ENCODE measurements around the gene OGDHL.

OGDHL gene

DNA sequence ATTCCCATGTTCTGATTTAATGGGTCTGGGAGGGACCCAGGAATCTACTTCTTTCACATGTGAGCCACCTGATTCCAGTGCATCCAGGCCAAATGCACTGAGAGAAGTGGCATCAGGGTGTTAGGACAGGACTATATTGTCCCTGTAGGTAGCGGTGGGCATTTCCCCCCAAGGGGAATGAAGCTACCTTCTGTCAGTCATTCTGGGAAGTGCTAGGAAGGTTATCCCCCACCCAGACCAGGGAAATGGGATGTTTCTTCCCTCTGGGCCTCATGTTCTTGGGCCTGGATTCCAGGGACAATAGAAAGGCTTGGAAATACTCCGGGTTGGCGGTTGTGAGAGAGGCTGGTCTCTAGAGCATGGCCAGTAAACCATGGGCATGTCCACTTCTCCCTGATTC, 61.9 kb downstream of the OGDHL start:
- Histone ChIP-seq H3K27ac (no peak overlapping the region), H3K4me3 (ENCODE audit: low read depth, low read length) (no peak overlapping the region), H3K36me3 (replicated peaks) (no peaks in the 10 kb centered on the region), H3K27me3 (replicated peaks) (peaks cover 2% of the 10 kb centered on the region)
- in situ Hi-C loops (cut with HindIII; ENCODE audit: low pct_ligation_motif_present, low sequenced_read_pairs), result no loop called here
- TF ChIP-seq CTCF (IDR thresholded peaks at IDR 0.05; ENCODE audit: low read depth, low read length, missing control alignments), result no peak
- no peak for DNase-seq

DNA sequence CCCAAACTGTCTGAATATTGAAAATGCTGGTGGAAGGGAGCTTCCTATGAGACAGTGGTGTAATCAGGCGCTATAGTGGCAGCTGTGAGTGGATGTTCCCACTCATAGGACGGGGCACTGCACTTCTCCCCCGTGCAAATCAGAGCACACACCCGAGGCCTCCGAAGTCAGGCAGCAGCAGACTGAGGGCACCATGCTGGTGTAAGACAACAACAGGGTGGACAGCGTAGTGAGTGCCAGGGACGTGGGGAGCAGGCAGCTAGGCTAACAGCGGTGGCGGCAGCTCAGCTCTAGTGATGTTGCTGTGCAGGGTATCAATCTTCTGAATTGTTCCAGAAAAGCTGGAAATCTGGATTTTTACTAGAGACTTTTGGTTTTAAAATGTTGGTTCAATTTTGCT, 63.4 kb downstream of the OGDHL start:
- H3K27me3 ChIP-seq (replicated peaks), result peaks cover 2% of the 10 kb centered on the region
- no peak overlapping the region for H3K4me3 ChIP-seq (ENCODE audit: low read depth, low read length)
- TF ChIP-seq CTCF (IDR thresholded peaks at IDR 0.05; ENCODE audit: low read depth, low read length, missing control alignments), result no peak

DNA sequence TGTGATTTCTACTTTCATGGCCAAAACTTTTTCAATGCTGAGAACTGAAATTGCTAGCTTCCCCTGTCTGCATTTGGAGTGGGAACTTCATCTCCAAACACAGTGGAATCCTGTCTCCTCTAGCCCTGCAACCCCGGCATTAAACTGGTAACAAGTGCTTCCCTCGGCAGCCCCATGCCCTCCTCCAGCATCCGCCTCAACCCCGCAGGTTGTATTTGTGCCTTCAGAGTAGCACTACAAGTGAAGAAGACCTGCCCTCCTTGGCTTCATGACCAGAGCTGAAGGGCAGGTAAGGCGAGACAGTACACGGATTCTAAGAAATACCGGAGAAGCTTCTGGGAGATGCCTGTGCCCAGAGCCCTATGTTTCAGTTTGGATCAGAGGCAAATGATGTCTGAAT, 65.8 kb downstream of the OGDHL start:
- peaks cover 16% of the 10 kb centered on the region for H3K27me3 ChIP-seq (replicated peaks)
- in situ Hi-C loops (cut with HindIII; ENCODE audit: low pct_ligation_motif_present, low sequenced_read_pairs), result no loop called here
- H3K27ac ChIP-seq, result no peak overlapping the region
- no peak for TF ChIP-seq CTCF (IDR thresholded peaks at IDR 0.05; ENCODE audit: low read depth, low read length, missing control alignments)
- no peaks in the 10 kb centered on the region for H3K36me3 ChIP-seq (replicated peaks)
- DNase-seq, result no peak
- no peak overlapping the region for H3K4me3 ChIP-seq (ENCODE audit: low read depth, low read length)

More for the DNA sequence above, 63.4 kb downstream of the OGDHL start:
- in situ Hi-C loops (cut with HindIII; ENCODE audit: low pct_ligation_motif_present, low sequenced_read_pairs), result no loop called here
- Histone ChIP-seq H3K27ac (no peak overlapping the region), H3K36me3 (replicated peaks) (no peaks in the 10 kb centered on the region)
- no peak for DNase-seq

DNA sequence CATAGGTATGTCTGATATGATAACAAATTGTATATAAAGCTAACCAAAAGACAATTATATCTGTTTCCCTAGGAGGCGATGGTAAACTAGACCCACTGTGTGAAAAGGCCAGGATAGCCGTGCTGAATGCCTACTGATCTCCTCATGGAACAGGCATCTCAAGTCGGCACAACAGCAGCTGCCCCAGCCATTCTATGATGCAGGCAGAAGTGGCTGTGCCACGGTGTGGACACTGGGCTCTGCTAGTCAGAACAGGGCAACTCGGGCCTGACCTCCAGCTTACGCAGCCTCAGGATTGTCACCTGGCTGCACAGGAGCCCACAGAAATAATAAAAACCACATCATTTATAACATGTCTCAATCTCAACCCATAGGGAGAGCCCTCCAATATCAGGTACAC, 67.7 kb downstream of the OGDHL start:
- no peak overlapping the region for H3K4me3 ChIP-seq (ENCODE audit: low read depth, low read length)
- DNase-seq, result no peak
- H3K27me3 ChIP-seq (replicated peaks), result peaks cover 32% of the 10 kb centered on the region
- no peak overlapping the region for H3K27ac ChIP-seq
- TF ChIP-seq CTCF (IDR thresholded peaks at IDR 0.05; ENCODE audit: low read depth, low read length, missing control alignments), result no peak
- H3K36me3 ChIP-seq (replicated peaks), result no peaks in the 10 kb centered on the region
- in situ Hi-C loops (cut with HindIII; ENCODE audit: low pct_ligation_motif_present, low sequenced_read_pairs), result no loop called here

DNA sequence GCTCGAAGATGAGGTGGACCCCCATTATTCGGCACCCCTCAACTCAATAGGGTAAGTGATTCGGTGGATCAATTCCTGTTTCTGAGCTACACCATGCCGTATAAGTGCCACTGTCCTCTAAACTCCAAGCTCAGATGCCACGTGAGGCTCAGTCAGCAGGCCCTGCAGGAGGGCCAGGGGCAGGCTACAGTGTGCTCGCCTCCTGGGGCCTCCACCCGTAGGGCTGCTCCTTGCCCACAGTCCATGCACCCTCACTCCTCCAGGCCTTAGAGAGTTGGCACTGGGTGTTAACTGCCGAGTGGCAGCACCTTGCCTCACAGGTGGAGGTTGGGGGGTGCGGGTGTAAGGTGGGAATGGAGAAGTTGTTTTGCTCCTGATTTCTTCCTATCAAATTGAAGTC, 70.5 kb downstream of the OGDHL start:
- Histone ChIP-seq H3K4me3 (ENCODE audit: low read depth, low read length) (no peak overlapping the region), H3K27me3 (replicated peaks) (peaks cover 55% of the 10 kb centered on the region), H3K27ac (no peak overlapping the region), H3K36me3 (replicated peaks) (no peaks in the 10 kb centered on the region)
- in situ Hi-C loops (cut with HindIII; ENCODE audit: low pct_ligation_motif_present, low sequenced_read_pairs), result no loop called here
- no peak for DNase-seq
- no peak for TF ChIP-seq CTCF (IDR thresholded peaks at IDR 0.05; ENCODE audit: low read depth, low read length, missing control alignments)

DNA sequence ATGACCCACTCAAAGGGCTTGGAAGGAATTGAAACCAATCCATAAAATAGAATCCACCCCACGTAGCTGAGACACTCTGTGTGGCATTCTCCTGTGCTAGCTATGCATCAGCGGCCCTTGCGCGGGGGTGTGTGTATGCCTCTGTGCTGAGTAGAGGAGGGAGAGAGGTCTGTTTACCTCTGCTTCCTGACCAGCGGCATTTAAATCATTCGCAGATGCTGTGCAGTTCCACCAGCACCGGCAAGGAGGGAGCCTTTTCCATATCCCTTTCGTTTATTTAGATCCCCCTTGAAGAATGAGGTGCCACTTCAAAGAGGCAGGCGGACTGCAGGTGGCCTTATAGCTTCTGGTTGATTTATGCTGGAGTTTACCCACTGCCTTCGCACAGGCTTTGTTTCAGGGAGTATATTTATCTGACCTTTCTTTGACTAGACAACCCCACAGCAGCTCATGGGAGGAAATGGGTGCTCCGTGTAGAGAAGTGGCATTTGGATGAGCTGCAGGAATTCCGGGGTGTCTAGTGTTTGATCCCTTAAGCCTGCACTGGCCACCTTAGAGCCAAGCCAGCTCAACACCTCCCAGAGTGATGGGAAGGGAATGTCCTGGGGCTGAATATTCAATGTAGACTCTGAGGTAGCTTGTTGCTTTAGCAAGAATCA, 71.3 kb downstream of the OGDHL start:
- in situ Hi-C loops (cut with HindIII; ENCODE audit: low pct_ligation_motif_present, low sequenced_read_pairs), result no loop called here
- H3K4me3 ChIP-seq (ENCODE audit: low read depth, low read length), result no peak overlapping the region
- peaks cover 55% of the 10 kb centered on the region for H3K27me3 ChIP-seq (replicated peaks)

More for the DNA sequence above, 71.3 kb downstream of the OGDHL start:
- H3K36me3 ChIP-seq (replicated peaks), result no peaks in the 10 kb centered on the region
- no peak for TF ChIP-seq CTCF (IDR thresholded peaks at IDR 0.05; ENCODE audit: low read depth, low read length, missing control alignments)
- no peak overlapping the region for H3K27ac ChIP-seq
- DNase-seq, result peak; percentile 8
